Endothelial cell (in vitro differentiated cells): ENCODE measurements around the gene SLC7A11. TPM values are rescaled to one million over a fixed set of nuclear protein-coding genes. Genes with fewer than 3 reads are reported as not detected.
"Not testable (repeated sequence)": the region's sequence is repeated elsewhere in the genome, so short reads cannot be mapped to it uniquely, and the experiment has no call there.

Source experiments
- DNase-seq: peaks from one replicate; pipeline ENCODE4 v3.0.0; 2021; ENCODE audit warnings: low spot score
- H3K27ac Mint-ChIP-seq: one replicate; pipeline ENCODE4 v1.8.0; 2021; ENCODE audit warnings: mixed read lengths, inconsistent platforms; ENCODE audit not compliant: unreplicated experiment
- H3K27me3 Mint-ChIP-seq: one replicate; pipeline ENCODE4 v1.8.0; 2021; ENCODE audit warnings: mild to moderate bottlenecking, moderate library complexity, mixed read lengths, inconsistent platforms; ENCODE audit not compliant: unreplicated experiment
- H3K36me3 Mint-ChIP-seq: one replicate; pipeline ENCODE4 v1.8.0; 2021; ENCODE audit warnings: mild to moderate bottlenecking, low read depth, mixed read lengths, inconsistent platforms; ENCODE audit not compliant: unreplicated experiment
- H3K4me1 Mint-ChIP-seq: one replicate; pipeline ENCODE4 v1.8.0; 2021; ENCODE audit warnings: mild to moderate bottlenecking, mixed read lengths, inconsistent platforms; ENCODE audit not compliant: unreplicated experiment
- H3K4me3 Mint-ChIP-seq: one replicate; pipeline ENCODE4 v1.8.0; 2021; ENCODE audit warnings: mild to moderate bottlenecking, mixed read lengths, inconsistent platforms; ENCODE audit not compliant: unreplicated experiment
- H3K9me3 Mint-ChIP-seq: one replicate; pipeline ENCODE4 v1.8.0; 2021; ENCODE audit warnings: mixed read lengths, inconsistent platforms; ENCODE audit not compliant: unreplicated experiment
- total RNA-seq: library from RNA; stranded (reverse); fragmentation: NEBNext Ultra II Directional; extraction: Animal tissue kit (Norgen Biotek cat#: 25700); gene quantifications from one replicate; pipeline ENCODE4 v1.2.1, GENCODE V29; 2021; ENCODE audit not compliant: unreplicated experiment
- TF ChIP-seq, protein P1 (sequence below): fragments of 200-600 bp; sonication (generic); IDR thresholded peaks from one replicate; pipeline ENCODE4 v1.5.0; 2021; ENCODE audit warnings: antibody characterized with exemption; ENCODE audit not compliant: unreplicated experiment

Gene SLC7A11
- total RNA-seq, 1 donor from 2014 or later, result 5.1 TPM

DNA sequence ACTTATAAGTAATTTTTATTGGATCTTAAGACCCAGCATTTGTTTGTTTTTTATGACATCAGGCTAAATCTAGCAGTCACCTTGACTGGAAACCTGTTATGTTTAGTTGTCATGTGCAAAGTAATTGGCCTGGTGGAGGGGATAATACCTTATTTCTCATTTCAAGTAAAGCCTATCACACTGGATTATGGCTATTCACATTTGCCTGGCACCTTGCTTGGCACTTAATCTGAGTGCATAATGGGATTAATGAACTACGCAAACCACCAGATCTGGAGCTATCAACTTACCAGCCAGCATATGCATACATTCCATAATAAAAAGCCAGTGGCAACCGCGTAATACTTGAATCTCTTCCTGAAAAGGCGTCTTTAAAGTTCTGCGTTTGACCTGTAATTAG, 23.2 kb downstream of the SLC7A11 start:
- TF ChIP-seq, protein P1, sequence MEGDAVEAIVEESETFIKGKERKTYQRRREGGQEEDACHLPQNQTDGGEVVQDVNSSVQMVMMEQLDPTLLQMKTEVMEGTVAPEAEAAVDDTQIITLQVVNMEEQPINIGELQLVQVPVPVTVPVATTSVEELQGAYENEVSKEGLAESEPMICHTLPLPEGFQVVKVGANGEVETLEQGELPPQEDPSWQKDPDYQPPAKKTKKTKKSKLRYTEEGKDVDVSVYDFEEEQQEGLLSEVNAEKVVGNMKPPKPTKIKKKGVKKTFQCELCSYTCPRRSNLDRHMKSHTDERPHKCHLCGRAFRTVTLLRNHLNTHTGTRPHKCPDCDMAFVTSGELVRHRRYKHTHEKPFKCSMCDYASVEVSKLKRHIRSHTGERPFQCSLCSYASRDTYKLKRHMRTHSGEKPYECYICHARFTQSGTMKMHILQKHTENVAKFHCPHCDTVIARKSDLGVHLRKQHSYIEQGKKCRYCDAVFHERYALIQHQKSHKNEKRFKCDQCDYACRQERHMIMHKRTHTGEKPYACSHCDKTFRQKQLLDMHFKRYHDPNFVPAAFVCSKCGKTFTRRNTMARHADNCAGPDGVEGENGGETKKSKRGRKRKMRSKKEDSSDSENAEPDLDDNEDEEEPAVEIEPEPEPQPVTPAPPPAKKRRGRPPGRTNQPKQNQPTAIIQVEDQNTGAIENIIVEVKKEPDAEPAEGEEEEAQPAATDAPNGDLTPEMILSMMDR, result no peak
- no peak overlapping the region for H3K4me3 Mint-ChIP-seq
- H3K27ac Mint-ChIP-seq, result no peak overlapping the region
- H3K4me1 Mint-ChIP-seq, result peaks cover 41% of the 10 kb centered on the region
- peaks cover 3% of the 10 kb centered on the region for H3K27me3 Mint-ChIP-seq
- no peak for DNase-seq
- H3K9me3 Mint-ChIP-seq, result no peaks in the 10 kb centered on the region
- H3K36me3 Mint-ChIP-seq, result no peaks in the 10 kb centered on the region

DNA sequence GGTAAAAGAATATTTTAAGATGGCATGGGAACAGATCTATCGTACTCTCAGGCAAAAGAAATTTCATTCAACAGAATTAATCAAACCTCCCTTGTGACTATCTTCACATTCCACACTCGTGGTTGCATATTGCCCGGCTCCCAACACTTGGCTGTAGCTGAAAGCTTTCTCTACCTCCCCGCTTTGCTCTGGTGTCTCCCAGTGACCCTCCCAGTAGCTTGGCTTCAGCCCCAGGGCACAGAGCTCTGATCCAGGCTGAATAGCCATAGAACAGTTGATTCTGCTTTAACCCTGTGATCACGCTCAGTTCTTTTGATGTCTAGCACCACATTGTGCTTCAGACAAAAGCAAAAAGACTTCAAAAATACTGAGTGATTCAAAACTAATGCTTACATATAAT, 24.6 kb downstream of the SLC7A11 start:
- H3K9me3 Mint-ChIP-seq, result no peaks in the 10 kb centered on the region
- H3K4me1 Mint-ChIP-seq, result peaks cover 31% of the 10 kb centered on the region
- H3K36me3 Mint-ChIP-seq, result no peaks in the 10 kb centered on the region
- no peak overlapping the region for H3K4me3 Mint-ChIP-seq
- TF ChIP-seq, protein P1, result no peak
- no peak overlapping the region for H3K27ac Mint-ChIP-seq
- no peaks in the 10 kb centered on the region for H3K27me3 Mint-ChIP-seq
- no peak for DNase-seq

DNA sequence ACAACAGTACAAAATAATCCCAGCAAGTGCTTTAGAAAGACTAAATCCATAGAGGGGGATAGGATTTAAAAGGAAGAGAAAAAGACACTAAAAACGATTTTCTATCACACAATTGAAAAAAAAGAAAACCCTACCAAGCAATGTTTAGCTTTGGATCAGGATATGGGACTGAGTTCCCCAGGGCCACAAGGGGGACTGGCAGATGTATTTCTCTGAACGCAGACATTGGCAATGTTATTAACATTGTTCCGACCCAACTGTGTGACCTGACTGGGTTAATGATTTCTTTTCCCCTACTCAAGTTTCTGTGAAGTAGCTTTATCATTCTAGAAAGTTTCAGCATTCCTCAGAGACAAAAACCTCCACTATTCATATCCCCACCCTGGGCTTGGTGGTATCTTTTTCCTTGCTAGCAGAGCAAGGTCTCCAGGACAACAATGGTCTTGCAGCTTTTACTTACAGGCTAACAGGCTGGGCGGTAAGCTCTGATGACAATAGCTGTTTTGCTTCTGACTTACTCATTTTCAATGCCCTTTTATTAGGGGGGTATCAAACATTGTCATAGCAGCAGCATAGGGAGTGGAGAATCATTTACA, 25.8 kb downstream of the SLC7A11 start:
- H3K4me1 Mint-ChIP-seq, result peaks cover 27% of the 10 kb centered on the region
- no peaks in the 10 kb centered on the region for H3K9me3 Mint-ChIP-seq
- H3K4me3 Mint-ChIP-seq, result no peak overlapping the region
- H3K36me3 Mint-ChIP-seq, result no peaks in the 10 kb centered on the region
- H3K27ac Mint-ChIP-seq, result peak overlapping the region; percentile 86
- TF ChIP-seq, protein P1, result no peak
- H3K27me3 Mint-ChIP-seq, result no peaks in the 10 kb centered on the region
- DNase-seq, result no peak

DNA sequence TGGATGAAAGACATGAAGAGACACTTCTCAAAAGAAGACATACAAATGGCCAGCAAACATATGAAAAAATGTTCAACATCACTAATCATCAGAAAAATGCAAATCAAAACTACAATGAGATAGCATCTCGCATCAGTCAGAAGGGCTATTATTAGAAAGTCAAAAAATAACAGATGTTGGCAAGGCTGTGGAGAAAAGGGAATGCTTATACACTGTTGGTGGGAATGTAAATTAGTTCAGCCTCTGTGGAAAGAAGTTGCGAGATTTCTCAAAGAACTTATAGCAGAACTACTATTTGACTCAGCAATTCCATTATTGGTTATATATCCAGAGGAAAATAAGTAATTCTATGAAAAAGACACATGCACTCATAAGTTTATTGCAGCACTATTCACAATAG, 31.6 kb downstream of the SLC7A11 start:
- not testable (repeated sequence) for H3K36me3 Mint-ChIP-seq, H3K27ac Mint-ChIP-seq, DNase-seq, H3K4me3 Mint-ChIP-seq, H3K27me3 Mint-ChIP-seq, H3K9me3 Mint-ChIP-seq, H3K4me1 Mint-ChIP-seq

DNA sequence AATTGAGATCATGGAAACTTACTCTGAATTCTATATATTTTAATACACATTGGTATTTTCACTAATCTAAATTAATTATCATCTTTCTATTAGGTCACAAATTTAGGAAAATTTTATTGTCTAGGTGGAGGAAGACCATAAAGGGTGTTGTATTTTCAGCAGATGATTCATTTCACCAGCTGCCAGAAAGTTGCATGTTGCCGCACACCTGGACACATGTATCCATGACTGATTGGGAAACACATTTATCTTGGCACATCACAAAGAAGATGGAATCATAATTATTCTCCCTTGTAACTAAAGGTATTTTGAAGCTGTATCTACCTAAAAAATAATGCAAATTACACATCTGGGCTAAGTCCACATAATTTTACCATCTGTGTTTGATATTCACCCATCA, 33.1 kb downstream of the SLC7A11 start:
- Mint-ChIP-seq H3K27ac (no peak overlapping the region), H3K27me3 (no peaks in the 10 kb centered on the region), H3K4me3 (no peak overlapping the region), H3K4me1 (peaks cover 3% of the 10 kb centered on the region), H3K9me3 (no peaks in the 10 kb centered on the region), H3K36me3 (no peaks in the 10 kb centered on the region)
- TF ChIP-seq, protein P1, result no peak
- no peak for DNase-seq
